HG02798 (cell line): ENCODE measurements around the gene ZFAND2A.
A peak's percentile ranks its signal among the peaks of the same experiment; 100 is the strongest.
"Not testable (repeated sequence)": the region's sequence is repeated elsewhere in the genome, so short reads cannot be mapped to it uniquely, and the experiment has no call there.

Source experiments
- ATAC-seq: cut with Tn5 transposase; IDR thresholded peaks from one replicate; pipeline ENCODE4 v1.9.1; 2021; ENCODE audit warnings: mild to moderate bottlenecking; ENCODE audit not compliant: unreplicated experiment, poor library complexity

The ZFAND2A gene

DNA sequence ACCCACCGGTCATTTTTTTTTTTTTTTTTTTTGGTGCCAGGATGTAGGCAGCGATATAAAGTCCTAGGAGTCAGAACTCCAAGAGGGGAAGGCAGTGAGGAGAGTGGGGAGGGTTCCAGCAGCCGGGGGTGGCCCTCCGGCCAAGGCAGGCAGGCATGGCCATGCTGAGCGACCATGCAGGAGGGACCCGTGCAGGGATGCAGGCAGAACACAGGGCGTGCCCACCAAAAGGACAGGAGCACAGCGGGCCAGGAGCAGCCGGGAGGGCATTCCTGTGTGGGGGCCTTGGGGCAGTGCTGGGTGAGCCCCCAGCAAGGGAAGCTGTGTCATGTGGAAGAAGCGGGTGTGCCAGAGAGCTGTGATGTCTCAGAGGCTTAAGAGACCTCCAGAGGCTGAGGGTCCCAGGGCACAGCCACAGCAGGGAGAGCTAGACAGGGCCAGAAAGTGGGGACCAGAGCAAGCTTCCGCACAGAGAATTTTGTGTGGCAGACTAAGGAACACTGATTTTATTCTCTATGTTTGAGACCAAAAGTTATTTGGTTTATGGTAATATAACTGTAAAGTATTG lies 5.7 kb downstream of the ZFAND2A start:
- no peak for ATAC-seq

DNA sequence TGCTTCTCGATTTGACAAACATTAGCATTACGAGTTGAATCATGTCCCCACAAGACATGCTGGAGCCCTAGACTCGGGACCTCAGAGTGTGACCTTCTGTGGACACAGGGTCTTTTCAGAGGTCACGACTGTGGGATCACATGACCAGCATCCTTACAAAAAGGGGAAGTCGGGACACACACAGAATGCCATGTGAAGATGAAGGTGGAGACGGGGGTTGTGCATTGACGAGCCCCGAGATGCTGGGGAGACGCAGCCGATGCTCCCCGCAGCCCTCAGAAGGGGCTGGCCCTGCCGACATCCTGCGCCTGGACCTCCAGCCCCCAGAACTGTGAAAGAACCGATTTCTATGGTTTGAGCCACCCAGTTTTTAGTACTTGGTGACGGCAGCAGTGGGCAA lies 7.5 kb downstream of the ZFAND2A start:
- ATAC-seq: no peak

DNA sequence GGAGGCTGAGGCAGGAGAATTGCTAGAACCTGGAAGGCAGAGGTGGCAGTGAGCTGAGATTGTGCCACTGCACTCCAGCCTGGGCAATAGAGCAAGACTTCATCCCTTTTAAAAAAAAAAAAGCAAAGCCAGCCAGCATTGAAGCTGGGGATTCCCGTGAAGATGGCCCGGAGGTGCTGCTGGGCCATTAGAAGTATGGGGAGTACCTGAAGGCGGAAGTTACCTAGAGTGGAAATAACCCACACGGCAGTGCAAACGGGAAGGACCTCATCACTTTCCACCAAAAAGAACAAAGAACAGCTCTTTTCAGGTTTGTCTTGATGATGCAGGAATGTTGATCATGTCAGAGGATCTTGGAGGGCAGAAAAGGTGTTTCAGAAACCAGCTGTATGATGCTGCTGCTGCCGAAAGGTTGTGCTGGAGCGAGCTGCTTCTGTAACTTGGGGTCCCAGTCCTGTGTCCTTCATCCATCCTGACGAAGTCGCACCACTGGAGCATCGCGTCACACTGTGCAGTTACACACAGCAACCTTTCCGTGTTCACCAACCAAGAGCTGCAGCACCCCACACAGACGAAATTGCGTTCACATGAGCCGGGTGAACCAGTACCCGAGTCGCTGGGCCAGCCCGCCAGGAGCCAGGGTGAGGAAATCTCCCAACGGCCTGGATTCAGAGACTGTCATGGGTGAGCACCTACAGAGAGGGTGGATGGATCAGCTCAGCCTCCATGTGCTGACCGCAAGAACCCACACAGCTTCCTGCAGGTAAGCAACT lies 8.2 kb downstream of the ZFAND2A start:
- ATAC-seq: no peak

DNA sequence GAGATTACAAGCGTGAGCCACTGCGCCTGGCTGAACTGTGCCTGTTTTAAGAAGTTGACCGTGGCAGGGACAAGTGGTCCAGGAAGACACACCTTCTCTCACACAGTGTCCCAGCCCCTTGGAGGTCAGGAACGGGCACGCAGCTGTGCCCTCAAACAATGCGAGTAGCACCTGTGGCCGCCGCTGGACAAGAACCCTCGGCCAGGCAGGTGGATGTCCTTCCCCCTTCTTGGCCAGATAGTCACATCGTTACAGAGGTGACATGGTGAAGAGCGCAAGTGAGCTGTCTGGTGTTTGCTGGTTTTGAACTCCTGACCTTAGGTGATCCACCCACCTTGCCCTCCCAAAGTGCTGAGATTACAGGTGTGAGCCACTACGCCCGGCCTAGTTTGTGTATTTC lies 8.8 kb downstream of the ZFAND2A start:
- no peak for ATAC-seq

DNA sequence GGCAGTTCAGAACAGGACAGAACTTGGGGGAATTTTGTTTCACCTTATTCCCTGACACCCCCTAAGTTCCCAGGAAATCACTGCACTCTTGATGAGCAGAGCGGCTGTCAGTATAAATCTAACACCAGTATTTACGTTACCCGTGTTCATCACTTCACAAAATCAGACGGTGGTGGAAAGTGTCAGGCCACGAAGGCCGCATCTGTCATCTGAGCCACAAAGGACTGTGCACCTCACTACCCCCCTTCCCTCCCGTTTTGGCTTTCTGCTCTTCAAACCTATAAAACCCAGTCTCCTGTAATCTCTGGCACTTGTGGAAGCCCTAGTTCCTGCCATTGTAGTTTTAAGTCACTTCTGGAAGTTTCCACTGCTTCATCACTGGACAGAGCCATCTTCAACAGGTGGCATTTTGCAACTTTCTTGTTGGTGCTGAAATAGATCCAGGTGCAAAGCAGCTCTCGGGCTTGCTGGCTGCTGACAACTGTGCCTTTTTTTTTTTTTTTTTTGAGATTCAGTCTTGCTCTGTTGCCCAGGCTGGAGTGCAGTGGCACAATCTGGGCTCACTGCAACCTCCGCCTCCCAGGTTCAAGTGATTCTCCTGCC lies 9.5 kb downstream of the ZFAND2A start:
- ATAC-seq: no peak

DNA sequence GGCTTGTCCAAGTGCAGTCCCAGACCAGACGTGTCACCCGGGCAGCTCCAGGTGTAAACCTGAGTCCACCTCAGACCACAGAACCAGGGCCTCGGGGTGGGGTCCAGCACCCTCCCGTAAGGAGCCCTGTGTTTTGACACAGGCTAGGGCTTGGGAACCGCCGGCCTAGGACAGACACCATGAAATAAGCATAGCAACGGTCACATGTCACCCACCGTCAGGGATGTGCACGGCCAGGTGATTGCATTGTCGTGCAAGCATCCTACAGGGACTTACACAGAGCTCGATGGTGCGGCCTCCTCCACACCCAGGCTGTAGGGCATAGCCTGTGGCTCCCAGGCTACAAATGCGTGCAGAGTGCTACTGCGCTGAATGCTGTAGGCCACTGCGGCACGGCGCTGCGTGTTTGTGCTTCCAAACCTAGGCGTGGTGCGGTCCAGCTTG lies 10.6 kb downstream of the ZFAND2A start:
- no peak for ATAC-seq

DNA sequence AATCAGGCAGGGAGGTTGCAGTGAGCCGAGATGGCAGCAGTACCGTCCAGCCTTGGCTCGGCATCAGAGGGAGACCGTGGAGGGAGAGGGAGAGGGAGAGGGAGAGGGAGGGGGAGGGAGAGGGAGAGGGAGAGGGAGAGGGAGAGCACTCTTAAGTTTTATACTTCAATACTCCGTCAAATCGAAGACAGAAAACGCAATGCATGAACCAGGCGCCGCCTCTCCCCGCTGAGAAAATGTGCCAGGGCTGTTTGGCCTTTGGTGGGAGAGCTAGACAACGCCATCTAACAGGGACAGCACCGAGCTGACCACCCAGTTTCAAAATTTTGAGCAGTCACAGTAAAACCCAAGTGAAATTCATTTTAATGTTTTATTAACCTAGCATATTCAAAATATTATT lies 12.1 kb downstream of the ZFAND2A start:
- ATAC-seq: not testable (repeated sequence)

DNA sequence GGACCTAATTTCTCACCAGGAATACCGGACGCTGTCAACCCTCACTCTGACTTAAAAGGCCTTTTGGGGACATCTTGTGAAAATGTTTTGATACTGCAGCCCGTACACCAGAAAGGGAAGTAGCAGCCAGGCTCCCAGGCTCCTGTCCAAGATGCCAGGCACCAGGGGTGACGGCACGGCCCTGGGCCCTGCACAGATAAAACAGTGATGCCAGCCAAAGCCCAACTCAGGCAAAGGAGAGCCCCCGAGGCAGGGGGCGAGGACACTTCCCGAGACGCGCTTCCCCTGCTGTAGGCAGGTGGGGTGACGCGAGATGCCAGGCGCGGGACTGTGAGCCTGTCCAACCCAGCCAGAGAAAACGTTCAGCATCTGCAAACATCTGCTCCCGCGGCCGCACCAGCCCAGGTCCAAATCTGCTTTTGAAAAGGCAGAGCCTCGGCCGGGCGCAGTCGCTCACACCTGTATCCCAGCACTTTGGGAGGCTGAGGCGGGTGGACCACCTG lies 15.7 kb downstream of the ZFAND2A start:
- no peak for ATAC-seq

DNA sequence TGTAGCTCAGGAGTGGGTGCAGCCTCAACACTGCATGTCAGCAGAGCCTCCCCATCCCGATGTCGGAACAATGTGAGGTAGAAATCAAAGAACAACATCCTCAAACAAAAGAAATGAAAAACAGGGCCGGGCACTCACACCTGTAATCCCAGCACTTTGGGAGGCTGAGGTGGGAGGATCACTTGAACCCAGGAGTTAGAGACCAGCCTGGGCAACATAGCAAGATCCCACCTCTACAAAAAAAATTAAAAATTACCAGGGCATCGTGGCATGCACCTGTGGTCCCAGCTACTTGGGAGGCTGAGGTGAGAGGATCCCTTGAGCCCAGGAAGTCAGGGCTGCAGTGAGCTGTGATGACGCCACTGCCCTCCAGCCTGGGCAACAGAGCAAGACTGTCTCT lies 17.0 kb downstream of the ZFAND2A start:
- not testable (repeated sequence) for ATAC-seq

DNA sequence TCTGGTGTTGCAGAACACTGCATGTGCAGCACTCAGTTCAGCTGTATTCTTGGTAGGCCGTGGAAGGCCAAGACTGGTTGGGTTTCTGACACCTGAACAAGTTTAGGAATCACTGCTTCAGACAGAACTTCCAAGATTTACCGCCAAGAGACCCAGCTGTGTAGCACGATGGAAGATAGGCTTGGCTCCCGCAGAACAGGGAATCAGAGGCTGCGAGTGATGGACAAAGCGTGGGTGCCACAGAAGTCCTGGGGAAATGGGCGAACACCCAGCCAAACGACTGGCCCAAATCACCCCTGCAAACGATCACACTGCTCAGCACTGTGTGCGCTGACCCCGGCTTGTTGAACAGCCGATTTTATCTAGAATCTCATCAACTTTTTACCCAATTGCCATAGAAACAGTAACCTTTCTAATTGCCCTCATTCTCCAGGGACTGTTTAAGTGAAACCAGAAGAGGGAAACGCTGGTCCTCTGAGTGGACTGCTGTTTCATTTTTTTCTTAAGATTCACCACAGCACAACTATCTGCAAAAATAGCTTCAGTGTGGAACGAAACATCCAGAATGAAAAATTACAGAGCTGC lies 17.9 kb downstream of the ZFAND2A start:
- no peak for ATAC-seq

DNA sequence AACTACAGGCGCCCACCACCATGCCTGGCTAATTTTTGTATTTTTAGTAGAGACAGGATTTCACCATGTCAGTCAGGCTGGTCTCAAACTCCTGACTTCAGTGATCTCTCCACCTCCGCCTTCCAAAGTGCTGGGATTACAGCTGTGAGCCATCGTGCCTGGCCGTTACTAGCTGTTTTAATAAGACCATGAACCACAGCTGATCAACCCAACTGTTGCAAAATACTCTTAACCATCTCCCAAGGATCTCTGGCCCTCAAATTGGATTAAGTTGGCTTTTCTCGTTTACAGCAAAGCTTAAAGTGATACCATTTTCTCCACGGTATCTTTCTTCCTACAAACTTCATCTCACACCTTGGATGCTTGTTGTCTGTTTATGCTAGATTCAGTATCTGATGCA lies 18.3 kb downstream of the ZFAND2A start:
- no peak for ATAC-seq

DNA sequence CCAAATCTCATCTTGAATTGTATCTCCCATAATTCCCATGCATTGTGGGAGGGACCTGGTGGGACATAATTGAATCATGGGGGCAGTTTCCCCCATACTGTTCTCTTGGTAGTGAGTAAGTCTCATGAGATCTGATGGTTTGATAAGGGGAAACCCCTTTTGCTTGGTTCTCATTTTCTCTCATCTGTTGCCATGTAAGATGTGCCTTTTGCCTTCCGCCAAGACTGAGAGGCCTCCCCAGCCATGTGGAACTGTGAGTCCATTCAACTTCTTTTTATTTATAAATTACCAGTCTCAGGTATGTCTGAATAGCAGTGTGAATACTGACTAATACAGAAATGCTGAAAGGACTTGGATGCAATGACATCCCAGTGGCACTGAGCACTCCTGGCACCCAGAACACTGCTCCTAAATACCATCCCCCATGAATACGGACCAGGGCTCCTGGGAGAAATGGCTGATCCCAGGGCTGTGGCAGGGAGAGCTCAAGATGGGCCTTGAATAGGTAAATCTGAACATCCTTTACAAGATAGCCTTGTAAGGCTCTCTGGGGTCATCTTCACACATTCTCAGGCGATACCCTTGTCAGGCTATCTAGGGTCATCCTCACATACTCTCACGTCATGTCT lies 19.4 kb downstream of the ZFAND2A start:
- no peak for ATAC-seq

DNA sequence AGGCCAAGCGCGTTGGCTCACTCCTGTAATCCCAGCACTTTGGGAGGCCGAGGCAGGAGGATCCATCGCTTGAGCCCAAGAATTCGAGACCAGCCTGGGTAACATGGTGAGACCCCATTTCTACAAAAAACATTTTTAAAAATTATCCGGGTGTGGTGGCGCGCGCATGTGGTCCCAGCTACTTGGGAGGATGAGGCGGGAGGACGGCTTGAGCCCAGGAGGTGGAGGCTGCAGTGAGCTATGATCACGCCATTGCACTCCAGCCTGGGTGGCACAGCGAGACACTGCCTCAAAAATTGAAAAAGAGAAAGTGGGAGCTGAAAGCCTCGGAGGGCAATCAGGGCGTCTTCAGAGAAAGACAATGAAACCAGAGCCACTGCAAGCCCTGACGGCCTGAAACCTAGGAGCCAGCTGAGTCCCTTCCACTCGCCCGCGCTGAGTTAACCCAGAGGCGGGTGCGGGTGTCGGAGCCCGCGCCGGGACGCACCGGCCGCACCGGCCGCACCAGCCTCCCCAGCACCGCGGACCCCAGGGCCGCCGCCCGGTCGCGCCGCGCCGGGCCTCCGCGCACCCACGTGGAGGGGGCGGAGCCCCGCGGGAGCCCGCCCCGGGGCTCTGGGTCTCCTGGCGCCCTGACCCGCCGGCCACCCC lies 22.4 kb downstream of the ZFAND2A start:
- ATAC-seq: peak; percentile 72

DNA sequence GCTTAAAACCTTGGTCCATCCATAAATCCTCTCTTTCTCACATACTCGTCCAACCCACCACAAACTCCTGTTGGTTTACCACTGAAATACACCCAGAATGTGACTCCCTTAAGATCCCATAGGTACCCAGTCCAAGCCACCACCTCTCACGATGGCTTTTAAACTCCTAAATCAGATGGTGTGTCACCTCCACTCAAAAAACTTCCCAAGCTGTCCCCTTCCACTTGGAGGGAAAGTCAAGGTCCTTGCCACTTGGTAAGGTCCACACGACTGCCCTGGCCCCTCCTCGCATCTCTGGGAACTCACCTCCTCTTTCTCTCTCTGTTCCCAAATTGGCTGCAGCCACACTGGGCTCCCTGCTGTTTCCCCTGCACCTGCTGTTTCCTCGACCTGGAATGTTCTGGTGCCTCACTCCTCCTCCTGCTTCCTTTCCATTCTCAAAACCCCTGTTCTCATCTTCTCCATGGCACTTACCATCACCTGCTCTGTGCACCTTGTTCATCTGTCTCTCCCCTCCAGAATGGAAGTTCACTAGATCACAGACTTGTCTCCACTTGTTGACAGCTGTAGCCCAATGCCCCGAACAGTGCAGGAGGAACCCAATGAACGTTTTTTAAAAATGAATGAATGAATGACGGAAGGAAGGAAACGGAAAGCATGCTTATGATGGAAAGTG lies 23.0 kb downstream of the ZFAND2A start:
- ATAC-seq: no peak

DNA sequence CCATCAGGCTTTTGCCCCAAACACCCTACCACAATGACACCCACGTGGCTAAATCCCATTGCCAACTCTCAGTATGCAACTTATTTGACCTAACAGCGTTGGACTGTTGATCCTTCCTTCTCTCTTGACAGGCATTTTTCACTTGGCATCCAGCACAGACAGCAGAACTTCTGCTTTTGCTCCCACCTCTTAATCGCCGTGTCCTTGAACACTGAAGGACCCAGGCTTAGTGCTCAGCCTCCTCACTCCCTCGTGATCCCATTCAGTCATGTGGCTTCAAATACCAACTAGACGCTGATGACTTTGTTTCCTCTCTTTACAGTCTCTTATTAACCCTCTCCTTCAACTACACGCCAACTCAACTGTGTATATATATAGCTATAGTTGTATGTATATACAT lies 25.0 kb downstream of the ZFAND2A start:
- no peak for ATAC-seq

DNA sequence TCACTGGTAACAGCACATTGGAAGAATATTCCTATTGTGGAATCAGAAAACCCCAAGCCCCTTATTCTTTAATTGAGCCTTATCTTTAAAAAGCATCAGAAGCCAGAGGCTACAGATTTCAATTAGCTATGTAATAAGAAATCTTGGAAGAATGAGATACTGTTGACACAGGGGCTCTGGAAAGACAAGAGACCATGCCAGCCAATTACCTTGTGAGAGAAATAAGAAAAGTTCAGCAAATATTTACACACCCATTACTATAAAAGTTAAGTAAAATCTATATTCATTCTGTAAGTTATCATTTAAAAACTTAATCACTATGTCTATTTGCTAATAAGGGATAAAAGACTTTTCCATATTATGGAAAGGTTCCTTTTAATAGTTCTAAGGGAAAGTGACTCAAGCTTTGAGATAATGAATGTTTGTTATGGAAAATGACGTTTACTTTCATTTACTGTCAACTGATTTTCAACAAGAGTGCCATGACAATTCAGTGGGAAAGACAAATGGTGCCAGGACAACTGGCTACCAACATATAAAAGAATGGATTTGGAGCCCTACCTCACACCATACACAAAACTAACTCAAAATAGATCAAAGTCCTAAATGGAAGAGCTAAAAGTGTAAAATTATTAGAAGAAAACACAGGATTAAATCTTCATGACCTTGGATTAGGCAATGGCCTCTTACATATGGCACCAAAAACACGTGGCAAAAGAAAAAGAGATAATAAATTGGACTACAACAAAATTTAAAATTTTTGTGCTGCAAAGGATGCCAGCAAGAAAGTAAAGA lies 28.3 kb downstream of the ZFAND2A start:
- ATAC-seq: no peak

DNA sequence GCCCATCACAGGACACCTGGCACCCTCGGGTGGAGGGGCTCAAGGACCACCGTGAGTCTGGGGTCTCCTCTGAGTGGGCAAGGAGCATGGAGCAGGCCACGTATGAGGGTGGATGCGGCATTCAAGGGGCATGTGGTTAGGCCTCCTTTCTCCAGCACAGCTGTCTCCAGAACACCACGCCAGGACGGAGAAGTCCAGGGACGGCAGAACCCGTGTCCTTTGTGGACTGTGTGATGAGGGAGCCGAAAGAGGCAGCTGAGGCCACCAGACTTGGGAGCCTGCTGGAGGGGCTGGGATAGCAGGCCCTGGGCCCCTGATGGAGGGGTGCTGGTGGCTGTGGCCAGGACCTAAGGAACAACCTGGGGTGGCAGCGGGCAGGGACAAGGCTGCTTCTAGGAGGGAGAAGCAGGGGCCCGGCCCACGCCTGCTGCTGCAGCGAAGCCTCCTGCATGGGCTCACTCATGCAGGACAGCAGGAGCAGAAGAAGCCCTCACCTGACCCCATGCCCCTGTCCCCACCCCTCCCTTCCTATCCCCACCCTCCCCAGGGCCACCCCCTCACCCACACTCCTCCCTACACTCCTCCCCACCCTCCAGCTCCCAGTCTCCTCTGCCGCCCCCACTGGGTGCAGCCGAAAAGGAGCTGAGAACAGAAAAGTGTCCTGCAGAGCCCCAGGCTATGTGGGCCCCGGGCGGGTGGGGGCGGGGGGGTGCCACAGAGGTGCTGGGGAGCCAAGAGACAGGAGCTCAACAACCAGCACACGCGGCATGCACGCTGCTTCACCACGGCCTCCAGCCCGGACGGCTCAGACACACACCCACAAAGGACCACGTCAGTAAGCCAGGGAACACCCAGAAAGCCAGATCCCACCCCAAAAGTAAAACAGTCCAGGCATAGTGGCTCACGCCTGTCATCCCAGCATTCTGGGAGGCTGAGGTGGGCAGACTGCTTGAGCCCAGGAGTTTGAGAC lies 29.7 kb downstream of the ZFAND2A start:
- no peak for ATAC-seq

DNA sequence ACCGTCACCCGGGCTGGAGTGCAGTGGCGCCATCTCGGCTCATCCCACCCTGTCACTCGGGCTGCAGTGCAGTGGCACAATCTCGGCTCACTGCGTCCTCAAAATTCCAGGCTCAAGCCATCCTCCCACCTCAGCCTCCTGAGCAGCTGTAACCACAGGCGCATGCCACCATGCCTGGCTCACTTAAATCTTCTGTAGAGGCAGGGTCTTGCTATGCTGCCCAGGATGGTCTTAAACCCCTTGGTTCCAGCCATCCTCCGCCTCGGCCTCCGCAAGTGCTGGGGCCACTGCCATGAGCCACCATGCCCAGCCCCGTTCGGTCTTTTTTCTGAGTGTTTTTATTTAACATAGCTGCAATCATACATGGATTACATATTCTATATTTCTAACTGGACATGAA lies 30.6 kb downstream of the ZFAND2A start:
- no peak for ATAC-seq
